Neural cell (in vitro differentiated cells): Measurements from ENCODE around the gene CNGA1. TPM values are rescaled to one million over a fixed set of nuclear protein-coding genes. Genes with fewer than 3 reads are reported as not detected.

Source experiments
- polyA plus RNA-seq: library from polyadenylated mRNA; depleted of rRNA; stranded (reverse); fragments of >200 nt; gene quantifications from 2 replicates; pipeline ENCODE4 v1.2.3, GENCODE V29; 2014

Gene CNGA1
- polyA plus RNA-seq, 1 donor from 2014 or later, result not detected

Other genes starting within 250 kb of the CNGA1 start
- gene CORIN, start 178.6 kb downstream of the CNGA1 start, polyA plus RNA-seq, result 0.25 and 1.2 TPM in 2 replicates
- gene NFXL1, start 102.1 kb downstream of the CNGA1 start, polyA plus RNA-seq, result 15.8 and 17.6 TPM in 2 replicates
- gene NIPAL1, start 91 bp upstream of the CNGA1 start, polyA plus RNA-seq, result 0.52 and 0.85 TPM in 2 replicates
- gene TXK, start 117.6 kb upstream of the CNGA1 start, polyA plus RNA-seq, result not detected in 2 replicates